Measurements from ENCODE around the gene SERTAD1. TPM values are rescaled to one million over a fixed set of nuclear protein-coding genes. Genes with fewer than 3 reads are reported as not detected.

Gene SERTAD1
- total and polyA plus RNA-seq, 7 donors, result 10.5 to 88.7 (median 17.5) TPM

DNA sequence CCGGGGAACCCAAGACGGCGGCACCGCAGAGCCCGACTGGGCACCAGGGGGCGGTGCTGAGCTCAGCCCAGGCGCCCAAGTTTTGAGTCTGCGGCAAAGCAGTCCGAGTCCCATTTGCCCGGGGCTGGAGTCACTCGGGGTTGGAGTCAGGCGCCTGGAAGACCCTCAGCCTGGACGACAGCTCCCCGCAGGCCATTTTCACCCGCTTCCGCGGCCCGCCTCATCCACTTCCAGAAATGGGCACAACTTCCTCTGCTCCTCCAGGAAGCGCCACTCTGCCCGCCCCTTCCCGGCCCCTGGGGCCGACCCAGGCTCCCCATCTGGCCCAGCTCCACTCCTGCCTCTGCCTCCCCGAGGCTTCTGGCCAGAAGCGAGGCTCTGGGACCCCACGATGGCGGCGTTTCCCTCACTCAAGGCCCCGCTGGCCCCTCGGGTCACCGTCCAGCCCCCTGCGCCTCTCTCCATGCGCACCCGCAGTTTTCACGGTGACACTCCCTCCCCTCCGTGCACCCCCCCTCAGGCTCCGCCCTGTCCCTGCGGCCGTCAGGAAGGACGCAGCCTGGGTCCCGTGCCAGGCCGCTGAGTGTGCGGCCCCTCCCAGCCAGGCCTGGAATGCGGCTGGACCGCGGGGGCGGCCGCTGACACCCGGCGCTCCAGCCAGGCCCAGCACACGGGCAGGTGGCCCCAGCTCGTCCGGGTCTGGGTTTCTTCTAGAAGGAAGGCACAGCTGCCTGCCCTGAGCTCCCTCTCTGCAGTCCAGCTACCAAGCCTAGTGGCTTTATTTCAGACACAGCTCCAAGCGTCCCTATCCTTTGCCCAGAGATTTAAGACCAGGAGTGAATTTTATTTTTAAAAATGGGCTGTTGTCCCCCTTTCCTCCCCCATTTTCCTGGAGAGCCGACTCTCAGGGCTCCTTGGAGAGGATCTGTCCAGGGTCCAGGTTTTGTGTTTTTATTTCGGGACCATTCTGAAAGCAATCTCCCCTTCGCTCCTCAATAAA, 4.7 kb downstream of the SERTAD1 start:
- TF ChIP-seq, protein P1, sequence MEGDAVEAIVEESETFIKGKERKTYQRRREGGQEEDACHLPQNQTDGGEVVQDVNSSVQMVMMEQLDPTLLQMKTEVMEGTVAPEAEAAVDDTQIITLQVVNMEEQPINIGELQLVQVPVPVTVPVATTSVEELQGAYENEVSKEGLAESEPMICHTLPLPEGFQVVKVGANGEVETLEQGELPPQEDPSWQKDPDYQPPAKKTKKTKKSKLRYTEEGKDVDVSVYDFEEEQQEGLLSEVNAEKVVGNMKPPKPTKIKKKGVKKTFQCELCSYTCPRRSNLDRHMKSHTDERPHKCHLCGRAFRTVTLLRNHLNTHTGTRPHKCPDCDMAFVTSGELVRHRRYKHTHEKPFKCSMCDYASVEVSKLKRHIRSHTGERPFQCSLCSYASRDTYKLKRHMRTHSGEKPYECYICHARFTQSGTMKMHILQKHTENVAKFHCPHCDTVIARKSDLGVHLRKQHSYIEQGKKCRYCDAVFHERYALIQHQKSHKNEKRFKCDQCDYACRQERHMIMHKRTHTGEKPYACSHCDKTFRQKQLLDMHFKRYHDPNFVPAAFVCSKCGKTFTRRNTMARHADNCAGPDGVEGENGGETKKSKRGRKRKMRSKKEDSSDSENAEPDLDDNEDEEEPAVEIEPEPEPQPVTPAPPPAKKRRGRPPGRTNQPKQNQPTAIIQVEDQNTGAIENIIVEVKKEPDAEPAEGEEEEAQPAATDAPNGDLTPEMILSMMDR (IDR thresholded peaks at IDR 0.05), result peak; percentile 93
- peak overlapping the region; percentile 99 for H3K27ac ChIP-seq
- no peaks in the 10 kb centered on the region for H3K9me3 ChIP-seq
- peaks cover 32% of the 10 kb centered on the region for H3K4me1 ChIP-seq
- DNase-seq (peak; percentile 97 to 98), ATAC-seq (peak; percentile 82 to 86 (median 84))
- peaks cover 0 to 21% of the 10 kb centered on the region in 2 donors for H3K36me3 ChIP-seq (ENCODE audit: insufficient read depth in 1 of 2, low read depth in 1 of 2)
- H3K27me3 ChIP-seq (ENCODE audit: insufficient read depth in 3 of 3, low read length in 2 of 3), result no peaks in the 10 kb centered on the region
- WGBS, 3 donors, result 1% methylated on average over 53 to 56 of the region's 56 CpGs
- intact Hi-C loops (cut with DNase I), result loop anchor here (2.0 kb wide), 2 partner anchors 22 to 44 kb away; partner anchors contain the start of gene BLVRB (in 1 of the 2)
- H3K4me3 ChIP-seq, result peak overlapping the region; percentile 88

DNA sequence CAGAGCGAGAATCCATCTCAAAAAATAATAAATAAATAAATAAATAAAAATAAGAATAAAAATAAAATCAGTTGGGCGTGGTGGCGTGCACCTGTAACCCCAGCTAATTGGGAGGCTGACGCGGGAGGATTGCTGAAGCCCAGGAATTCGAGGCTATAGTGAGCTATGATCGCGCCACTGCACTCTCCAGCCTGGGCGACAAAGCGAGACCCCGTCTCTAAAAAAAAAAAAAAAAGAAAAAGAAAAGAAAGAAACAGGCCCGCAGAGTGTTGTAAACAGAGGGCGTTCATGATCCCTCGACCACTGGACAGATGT, 5.4 kb downstream of the SERTAD1 start:
- no peak for ATAC-seq
- H3K9me3 ChIP-seq, result no peaks in the 10 kb centered on the region
- WGBS, 3 donors, result 55 to 61% (median 59%) methylated on average over 14 of the region's 14 CpGs

DNA sequence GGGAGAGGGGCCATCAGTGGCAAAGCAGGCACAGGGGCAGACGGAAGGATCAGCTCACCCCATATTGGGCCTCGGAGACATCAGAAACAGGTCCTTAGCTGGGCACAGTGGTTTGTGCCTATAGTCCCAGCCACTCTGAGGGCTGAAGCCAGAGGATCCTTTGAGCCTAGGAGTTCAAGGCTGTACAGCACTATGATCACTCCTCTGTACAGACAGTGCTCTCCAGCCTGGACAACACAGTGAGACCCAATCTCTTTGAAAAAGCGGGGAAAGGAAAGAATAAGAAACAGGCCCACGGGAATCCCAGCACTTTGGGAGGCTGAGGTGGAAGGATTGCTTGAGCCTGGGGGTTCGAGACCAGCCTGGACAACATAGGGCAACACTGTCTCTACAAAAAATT, 6.0 kb downstream of the SERTAD1 start:
- no peak overlapping the region for H3K27ac ChIP-seq
- intact Hi-C loops (cut with DNase I), result loop anchor here (2.0 kb wide), 2 partner anchors 23 to 45 kb away; partner anchors contain the start of gene BLVRB (in 1 of the 2)
- WGBS, 3 donors, result 76 to 87% (median 87%) methylated on average over 5 of the region's 5 CpGs

More for the DNA sequence above, 5.4 kb downstream of the SERTAD1 start:
- intact Hi-C loops (cut with DNase I), result loop anchor here (2.0 kb wide), 2 partner anchors 22 to 44 kb away; partner anchors contain the start of gene BLVRB (in 1 of the 2)
- DNase-seq, result no peak
- peak overlapping the region; percentile 99 for H3K27ac ChIP-seq
- peaks cover 0 to 21% of the 10 kb centered on the region in 2 donors for H3K36me3 ChIP-seq (ENCODE audit: insufficient read depth in 1 of 2, low read depth in 1 of 2)
- H3K4me1 ChIP-seq, result peaks cover 32% of the 10 kb centered on the region
- H3K27me3 ChIP-seq (ENCODE audit: insufficient read depth in 3 of 3, low read length in 2 of 3), result no peaks in the 10 kb centered on the region
- peak overlapping the region; percentile 88 for H3K4me3 ChIP-seq
- TF ChIP-seq, protein P1 (IDR thresholded peaks at IDR 0.05), result no peak

DNA sequence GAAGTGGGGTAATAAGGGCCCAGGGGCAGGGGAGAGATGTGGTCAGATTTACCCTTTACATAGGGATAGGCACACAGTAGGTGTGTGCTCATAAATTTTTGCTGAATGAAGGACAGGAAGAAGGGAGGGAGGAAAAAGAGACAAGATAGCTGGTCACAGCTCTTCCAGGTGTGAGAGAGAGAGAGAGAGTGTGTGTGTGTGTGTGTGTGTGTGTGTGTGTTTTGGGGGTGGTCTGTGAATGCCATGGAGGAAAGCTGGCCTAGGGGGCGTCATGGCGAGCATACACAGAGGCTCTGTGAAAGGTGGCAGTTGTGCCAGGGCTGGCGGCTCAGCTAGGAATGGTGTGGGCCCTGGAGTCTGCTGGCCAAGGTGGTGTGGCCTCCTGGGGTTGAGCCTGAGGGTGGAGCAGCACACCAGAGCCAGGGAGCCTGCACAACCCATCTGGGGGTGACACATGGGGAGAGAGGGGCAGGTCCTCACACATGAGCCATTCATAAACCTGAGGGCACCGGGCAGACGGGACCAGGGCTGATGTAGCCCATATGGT, 6.7 kb downstream of the SERTAD1 start:
- H3K4me1 ChIP-seq, result peaks cover 32% of the 10 kb centered on the region
- H3K9me3 ChIP-seq, result no peaks in the 10 kb centered on the region
- TF ChIP-seq, protein P1 (IDR thresholded peaks at IDR 0.05), result no peak
- H3K27ac ChIP-seq, result no peak overlapping the region
- ATAC-seq (no peak), DNase-seq (no peak)
- no peak overlapping the region for H3K4me3 ChIP-seq
- intact Hi-C loops (cut with DNase I), result no loop called here
- no peaks in the 10 kb centered on the region for H3K27me3 ChIP-seq (ENCODE audit: insufficient read depth in 3 of 3, low read length in 2 of 3)
- 60 to 81% (median 73%) methylated on average over 5 of the region's 5 CpGs for WGBS, 3 donors
- peaks cover 0 to 21% of the 10 kb centered on the region in 2 donors for H3K36me3 ChIP-seq (ENCODE audit: insufficient read depth in 1 of 2, low read depth in 1 of 2)

More for the DNA sequence above, 6.0 kb downstream of the SERTAD1 start:
- H3K4me1 ChIP-seq, result peaks cover 33% of the 10 kb centered on the region
- no peaks in the 10 kb centered on the region for H3K9me3 ChIP-seq
- H3K36me3 ChIP-seq (ENCODE audit: insufficient read depth in 1 of 2, low read depth in 1 of 2), result peaks cover 0 to 21% of the 10 kb centered on the region in 2 donors
- TF ChIP-seq, protein P1 (IDR thresholded peaks at IDR 0.05), result no peak
- ATAC-seq (no peak), DNase-seq (no peak)
- no peak overlapping the region for H3K4me3 ChIP-seq
- no peaks in the 10 kb centered on the region for H3K27me3 ChIP-seq (ENCODE audit: insufficient read depth in 3 of 3, low read length in 2 of 3)
